Femur (tissue), 1 donor: ENCODE results near the gene CDY1.
"Not testable (repeated sequence)": the region's sequence is repeated elsewhere in the genome, so short reads cannot be mapped to it uniquely, and the experiment has no call there.

Experiments used
- DNase-seq: peaks from one replicate; pipeline ENCODE4 v3.0.0-alpha.2; 2017

CDY1 gene

GRCh38 chrY:25621817-25622216, at the start of gene CDY1:
TSS of gene CDY1 (plus strand) at chrY:25622117. CDS start at chrY:25622443, 326 bp downstream.
- DNase-seq: not testable (repeated sequence)

- not testable (repeated sequence) for DNase-seq
Measured at GRCh38 chrY:25593336-25593735, 28.6 kb upstream of the CDY1 start.

- not testable (repeated sequence) for DNase-seq
Measured at GRCh38 chrY:25620209-25620608, 1.7 kb upstream of the CDY1 start.

GRCh38 chrY:25626524-25626923, 4.6 kb downstream of the CDY1 start:
- DNase-seq: not testable (repeated sequence)

- DNase-seq: not testable (repeated sequence)
Measured at GRCh38 chrY:25630383-25631112, 8.6 kb downstream of the CDY1 start.

GRCh38 chrY:25639852-25640251, 17.9 kb downstream of the CDY1 start:
- DNase-seq: not testable (repeated sequence)

GRCh38 chrY:25643024-25643915, 21.4 kb downstream of the CDY1 start:
- not testable (repeated sequence) for DNase-seq
